ENCODE data around the gene SLC9A8. TPM values are rescaled to one million over a fixed set of nuclear protein-coding genes. Genes with fewer than 3 reads are reported as not detected.
A peak's percentile ranks its signal among the peaks of the same experiment; 100 is the strongest.

SLC9A8 gene
- total RNA-seq, 1 experiment from 2014 or later = 6.5 TPM

GRCh38 chr20:49885558-49886332, 73.1 kb downstream of the SLC9A8 start (continued):
- TF ChIP-seq AFF4 (CRISPR knock-in tag; IDR thresholded peaks at IDR 0.05; ENCODE audit: borderline replicate concordance) (no peak), HMGA2 (CRISPR knock-in tag; IDR thresholded peaks at IDR 0.05) (no peak), CTCF (IDR thresholded peaks at IDR 0.05) (no peak), ZNF416 (CRISPR knock-in tag; IDR thresholded peaks at IDR 0.05) (no peak)

- no peak overlapping the region for H3K4me3 Mint-ChIP-seq
- no peak for DNase-seq (ENCODE audit: low spot score)
- 0 out of 2 replicates have a peak overlapping the region, but pooled peaks have one; percentile 14 for H3K27ac Mint-ChIP-seq
- H3K36me3 Mint-ChIP-seq = no peaks in the 10 kb centered on the region
- POLR2A ChIA-PET = no interaction called here
- CTCF ChIA-PET = interaction anchor here (0.6 to 6.2 kb wide), 13 partner anchors 14 to 863 kb away, joined by 3 to 110 read pairs (median 7); no protein-coding TSS in a partner anchor
- peaks cover 36% of the 10 kb centered on the region for H3K4me1 Mint-ChIP-seq
- ATAC-seq = no peak
- TF ChIP-seq NR1H2 (CRISPR knock-in tag; IDR thresholded peaks at IDR 0.05) = no peak
- TF ChIP-seq ELF4 (CRISPR knock-in tag; IDR thresholded peaks at IDR 0.05; ENCODE audit: low read depth) = no peak
- no peak for TF ChIP-seq EMX1 (CRISPR knock-in tag; IDR thresholded peaks at IDR 0.05)
- no peak for TF ChIP-seq ATF2 (CRISPR knock-in tag; IDR thresholded peaks at IDR 0.05; ENCODE audit: borderline replicate concordance, low read depth)
- no peak for TF ChIP-seq GTF2I (CRISPR knock-in tag; conservative IDR thresholded peaks at IDR 0.05)
- no peaks in the 10 kb centered on the region for H3K9me3 Mint-ChIP-seq
- no peaks in the 10 kb centered on the region for H3K27me3 Mint-ChIP-seq (ENCODE audit: low read depth)
Observed at GRCh38 chr20:49886571-49887213, 74.1 kb downstream of the SLC9A8 start.

- POLR2A ChIA-PET = interaction anchor here (1.0 kb wide), 1 partner anchor 277 kb away, joined by 3 read pairs; no protein-coding TSS in a partner anchor
- Mint-ChIP-seq H3K4me3 (no peak overlapping the region), H3K9me3 (no peaks in the 10 kb centered on the region), H3K36me3 (no peaks in the 10 kb centered on the region), H3K27me3 (ENCODE audit: low read depth) (no peaks in the 10 kb centered on the region), H3K4me1 (peaks cover 37% of the 10 kb centered on the region), H3K27ac (peak overlapping the region; percentile 32)
- TF ChIP-seq ZNF671 (CRISPR knock-in tag; IDR thresholded peaks at IDR 0.05) (no peak), ATF6 (CRISPR knock-in tag; IDR thresholded peaks at IDR 0.05) (no peak), PRDM15 (CRISPR knock-in tag; IDR thresholded peaks at IDR 0.05) (no peak), RORB (CRISPR knock-in tag; IDR thresholded peaks at IDR 0.05) (no peak)
- DNase-seq (ENCODE audit: low spot score) (no peak), ATAC-seq (no peak)
- CTCF ChIA-PET = interaction anchor here (0.9 to 6.2 kb wide), 32 partner anchors 12 to 405 kb away, joined by 3 to 110 read pairs (median 5); partner anchors contain the start of genes KCNB1 and SLC9A8
Observed at GRCh38 chr20:49887251-49888211, 74.9 kb downstream of the SLC9A8 start.
